SK-N-SH (cell line): ENCODE results near the gene WDFY1. TPM values are rescaled to one million over a fixed set of nuclear protein-coding genes. Genes with fewer than 3 reads are reported as not detected.

Source experiments
- CTCF ChIA-PET: fragments of 300-600, 350-600 bp; formaldehyde crosslinking; extraction: SDS; loops from one replicate; lab custom pipeline; 2021; lab: Yijun Ruan, JAX
- POLR2A ChIA-PET: fragments of 350-600 bp; sonication (Branson Sonifier 250); formaldehyde crosslinking; extraction: SDS; loops from one replicate; lab custom pipeline; 2020; ENCODE audit warnings: antibody characterized with exemption, inconsistent platforms; lab: Yijun Ruan, JAX
- DNase-seq: peaks from one replicate; pipeline ENCODE4 v3.0.0; 2012
- H2AFZ ChIP-seq: fragments of 200-600 bp; sonication (generic); 2 replicates; pipeline ENCODE4 v1.8.1; 2016; ENCODE audit warnings: antibody characterized with exemption, mild to moderate bottlenecking, low read depth
- H3F3A ChIP-seq: fragments of 200-600 bp; sonication (generic); replicated peaks from 2 replicates; pipeline ENCODE3; 2016; ENCODE audit warnings: antibody characterized with exemption, mild to moderate bottlenecking; ENCODE audit not compliant: insufficient read depth
- H3K27ac ChIP-seq, 2 experiments: fragments of 200-500 bp in 1 of 2; fragments of 200-600 bp in 1 of 2; sonication (Bioruptor generic) in 1 of 2; sonication (generic), shearing (Covaris generic) in 1 of 2; 2 replicates each; pipeline versions ENCODE4 v1.5.1 to v1.6.1; 2014 to 2016; ENCODE audit warnings: low read depth in 2 of 2, inconsistent platforms in 1 of 2, low read length in 1 of 2, mild to moderate bottlenecking in 1 of 2, mixed read lengths in 1 of 2
- H3K27me3 ChIP-seq: fragments of 200-600 bp; sonication (generic), shearing (Covaris generic); 2 replicates; pipeline ENCODE4 v1.6.1; 2016; ENCODE audit warnings: mixed run types; ENCODE audit not compliant: insufficient read depth
- H3K36me3 ChIP-seq, 2 experiments: fragments of 200-500 bp in 1 of 2; fragments of 200-600 bp in 1 of 2; sonication (Bioruptor generic) in 1 of 2; sonication (generic) in 1 of 2; replicated peaks in 1 of 2; 2 replicates each; pipeline versions ENCODE3 to v1.5.1; 2014 to 2016; ENCODE audit warnings: low read length in 1 of 2, mild to moderate bottlenecking in 1 of 2; ENCODE audit not compliant: insufficient read depth in 2 of 2, control insufficient read depth in 1 of 2
- H3K4me1 ChIP-seq, 2 experiments: fragments of 200-500 bp in 1 of 2; fragments of 200-600 bp in 1 of 2; sonication (Bioruptor generic) in 1 of 2; sonication (generic), shearing (Covaris generic) in 1 of 2; 2 replicates each; pipeline versions ENCODE4 v1.5.1 to v1.6.1; 2014 to 2016; ENCODE audit warnings: low read depth in 1 of 2, low read length in 1 of 2, mixed run types in 1 of 2; ENCODE audit not compliant: insufficient read depth in 2 of 2, control insufficient read depth in 1 of 2
- H3K4me2 ChIP-seq: fragments of 200-600 bp; sonication (generic), shearing (Covaris generic); 2 replicates; pipeline ENCODE4 v1.6.1; 2017; ENCODE audit warnings: mixed run types
- H3K4me3 ChIP-seq, 2 experiments: fragments of 200-500 bp in 1 of 2; fragments of 200-600 bp in 1 of 2; sonication (Bioruptor generic) in 1 of 2; sonication (generic), shearing (Covaris generic) in 1 of 2; 2 replicates each; pipeline versions ENCODE4 v1.5.1 to v1.8.1; 2014 to 2016; ENCODE audit warnings: low read depth in 2 of 2, inconsistent platforms in 1 of 2, low read length in 1 of 2, mild to moderate bottlenecking in 1 of 2, mixed read lengths in 1 of 2, moderate library complexity in 1 of 2
- H3K79me2 ChIP-seq: fragments of 200-600 bp; sonication (generic); 2 replicates; pipeline ENCODE4 v1.8.1; 2017; ENCODE audit warnings: mild to moderate bottlenecking; ENCODE audit not compliant: insufficient read depth
- H3K9ac ChIP-seq: fragments of 200-600 bp; sonication (generic); 2 replicates; pipeline ENCODE4 v1.6.1; 2017; ENCODE audit warnings: mixed run types
- H3K9me2 ChIP-seq: fragments of 200-600 bp; sonication (generic); 2 replicates; pipeline ENCODE4 v1.6.1; 2017; ENCODE audit warnings: mixed run types
- H3K9me3 ChIP-seq: fragments of 200-600 bp; sonication (generic); 2 replicates; pipeline ENCODE4 v1.6.1; 2017; ENCODE audit warnings: mixed run types, mild to moderate bottlenecking, moderate library complexity
- H4K20me1 ChIP-seq: fragments of 200-600 bp; sonication (generic); 2 replicates; pipeline ENCODE4 v1.6.1; 2017; ENCODE audit warnings: mild to moderate bottlenecking, mixed run types; ENCODE audit not compliant: insufficient read depth
- FOSL2 ChIP-seq: IDR thresholded peaks from 2 replicates; pipeline ENCODE4 v1.4.0; 2012; ENCODE audit warnings: low read depth, mild to moderate bottlenecking, moderate library complexity, borderline replicate concordance
- FOXM1 ChIP-seq: IDR thresholded peaks from 2 replicates; pipeline ENCODE4 v1.4.0; 2012; ENCODE audit warnings: low read depth, mild to moderate bottlenecking
- GATA2 ChIP-seq: sonication (generic); formaldehyde crosslinking; IDR thresholded peaks from 2 replicates; pipeline ENCODE4 v1.5.0; 2020; ENCODE audit warnings: mild to moderate bottlenecking, missing genetic modification reagents
- JUND ChIP-seq: IDR thresholded peaks from 2 replicates; pipeline ENCODE4 v1.4.0; 2012
- RCOR1 ChIP-seq: fragments of 150-350 bp; IDR thresholded peaks from 2 replicates; pipeline ENCODE4 v1.6.1; 2017; ENCODE audit warnings: antibody characterized with exemption, low read length
- RFX5 ChIP-seq: IDR thresholded peaks from 2 replicates; pipeline ENCODE4 v1.6.1; 2012; ENCODE audit warnings: mild to moderate bottlenecking, improper control_type of control experiment, low read length
- SIN3A ChIP-seq: IDR thresholded peaks from 2 replicates; pipeline ENCODE4 v1.6.1; 2012; ENCODE audit warnings: low read depth, mild to moderate bottlenecking, low read length, moderate library complexity, borderline replicate concordance
- TAF1 ChIP-seq: IDR thresholded peaks from 2 replicates; pipeline ENCODE4 v1.6.1; 2012; ENCODE audit warnings: low read depth, mild to moderate bottlenecking, low read length, moderate library complexity, borderline replicate concordance
- TCF12 ChIP-seq: IDR thresholded peaks from 2 replicates; pipeline ENCODE4 v1.4.0; 2012
- WGBS: methylation state at CpG from one replicate; pipeline ENCODE4 v1.1.6; 2017; ENCODE audit warnings: low lambda C conversion rate; 5-methylcytosine and 5-hydroxymethylcytosine counted together
- polyA plus RNA-seq, 3 experiments: library from polyadenylated mRNA; depleted of rRNA; stranded (reverse); fragments of >200 nt; gene quantifications; 2 replicates each; pipeline ENCODE4 v1.2.3, GENCODE V29; 2012
- TF ChIP-seq, protein P1 (sequence below): fragments of 200-600 bp; sonication (generic); IDR thresholded peaks from 2 replicates; pipeline ENCODE4 v1.6.1; 2017; ENCODE audit warnings: antibody characterized with exemption, mild to moderate bottlenecking, moderate library complexity
- TF ChIP-seq, protein P2 (sequence below): IDR thresholded peaks from 2 replicates; pipeline ENCODE4 v1.4.0; 2012; ENCODE audit warnings: low read depth, borderline replicate concordance

The WDFY1 gene
- polyA plus RNA-seq, 1 of the 3 experiments (the other 2 are of a cell fraction), result 21.7 TPM

DNA sequence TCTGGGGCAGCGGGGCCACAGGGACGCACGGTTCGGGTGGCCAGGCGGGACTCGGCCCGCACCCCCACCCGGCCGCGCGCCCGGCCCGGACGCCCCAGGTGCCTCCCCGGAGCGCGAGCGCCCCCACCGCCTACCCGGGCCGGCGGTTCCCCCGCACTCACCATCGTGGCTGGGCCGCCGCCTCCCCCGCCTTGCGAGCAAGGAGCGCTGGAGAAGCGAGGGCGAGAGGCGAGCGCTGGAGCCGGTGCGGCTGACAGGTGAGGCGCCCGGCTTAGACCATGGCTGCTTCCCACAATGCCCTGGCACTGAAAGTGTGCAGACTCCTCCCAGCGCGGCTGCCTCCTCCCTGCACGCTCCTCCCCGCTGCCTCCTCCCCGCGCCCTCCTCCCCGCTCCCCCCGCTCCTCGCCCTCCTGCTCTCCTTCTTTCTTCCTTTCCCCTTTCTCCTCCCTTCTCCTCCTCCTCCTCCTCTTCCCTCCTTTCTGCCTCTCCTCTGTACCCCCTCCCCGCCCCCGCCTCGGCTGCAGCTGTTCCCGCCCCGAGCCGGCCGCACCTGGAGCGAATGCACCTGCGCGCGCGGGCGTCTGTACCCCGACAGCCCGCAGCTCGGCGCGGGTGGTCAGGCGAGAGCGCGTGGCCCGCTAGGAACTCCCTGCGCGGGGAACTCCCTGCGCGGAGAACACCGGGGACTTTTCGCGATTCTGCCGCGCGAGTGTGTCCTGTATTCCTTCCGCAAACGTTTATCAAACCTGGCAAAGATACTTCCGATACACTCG lies 107.7 kb downstream of the WDFY1 start, which contains the start of gene AP1S3:
AP1S3 (minus strand) TSS at position 296 of the 775 bp plus-strand sequence; CDS start at position 164, 132 bp downstream.
- TF ChIP-seq RCOR1 (no peak), SIN3A (peak; percentile 12; the same call in 1 of the 2 replicates)
- TF ChIP-seq, protein P1, sequence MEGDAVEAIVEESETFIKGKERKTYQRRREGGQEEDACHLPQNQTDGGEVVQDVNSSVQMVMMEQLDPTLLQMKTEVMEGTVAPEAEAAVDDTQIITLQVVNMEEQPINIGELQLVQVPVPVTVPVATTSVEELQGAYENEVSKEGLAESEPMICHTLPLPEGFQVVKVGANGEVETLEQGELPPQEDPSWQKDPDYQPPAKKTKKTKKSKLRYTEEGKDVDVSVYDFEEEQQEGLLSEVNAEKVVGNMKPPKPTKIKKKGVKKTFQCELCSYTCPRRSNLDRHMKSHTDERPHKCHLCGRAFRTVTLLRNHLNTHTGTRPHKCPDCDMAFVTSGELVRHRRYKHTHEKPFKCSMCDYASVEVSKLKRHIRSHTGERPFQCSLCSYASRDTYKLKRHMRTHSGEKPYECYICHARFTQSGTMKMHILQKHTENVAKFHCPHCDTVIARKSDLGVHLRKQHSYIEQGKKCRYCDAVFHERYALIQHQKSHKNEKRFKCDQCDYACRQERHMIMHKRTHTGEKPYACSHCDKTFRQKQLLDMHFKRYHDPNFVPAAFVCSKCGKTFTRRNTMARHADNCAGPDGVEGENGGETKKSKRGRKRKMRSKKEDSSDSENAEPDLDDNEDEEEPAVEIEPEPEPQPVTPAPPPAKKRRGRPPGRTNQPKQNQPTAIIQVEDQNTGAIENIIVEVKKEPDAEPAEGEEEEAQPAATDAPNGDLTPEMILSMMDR, result peak; percentile 24; the same call in 1 of the 2 replicates
- H3F3A ChIP-seq, result peaks cover 3% of the 10 kb centered on the region
- no peak within 1 kb of the TSS for H3K27ac ChIP-seq
- H3K4me1 ChIP-seq, result peaks cover 0 to 3% of the 10 kb centered on the region in 2 experiments; a peak in 2 of 4 replicates
- WGBS, result 3% methylated on average over 63 of the region's 82 CpGs
- peak; percentile 90 for DNase-seq
- POLR2A ChIA-PET, result no interaction called here
- H3K27me3 ChIP-seq, result no peaks in the 10 kb centered on the region
- H3K79me2 ChIP-seq, result peaks cover 15% of the 10 kb centered on the region; the same call in 1 of the 2 replicates
- peak within 1 kb of the TSS; percentile 98 for H3K4me2 ChIP-seq
- H3K9me2 ChIP-seq, result no peaks in the 10 kb centered on the region
- H4K20me1 ChIP-seq, result no peaks in the 10 kb centered on the region
- CTCF ChIA-PET, result interaction anchor here (0.9 to 1.0 kb wide), 2 partner anchors 26 to 535 kb away, joined by 3 to 5 read pairs; no protein-coding TSS in a partner anchor
- H3K9ac ChIP-seq, result peak within 1 kb of the TSS; percentile 70
- peaks cover 0 to 3% of the 10 kb centered on the region in 2 experiments for H3K36me3 ChIP-seq
- peak within 1 kb of the TSS; percentile 97 for H2AFZ ChIP-seq
- no peaks in the 10 kb centered on the region for H3K9me3 ChIP-seq
- H3K4me3 ChIP-seq, result peak within 1 kb of the TSS; percentile 70 to 89

DNA sequence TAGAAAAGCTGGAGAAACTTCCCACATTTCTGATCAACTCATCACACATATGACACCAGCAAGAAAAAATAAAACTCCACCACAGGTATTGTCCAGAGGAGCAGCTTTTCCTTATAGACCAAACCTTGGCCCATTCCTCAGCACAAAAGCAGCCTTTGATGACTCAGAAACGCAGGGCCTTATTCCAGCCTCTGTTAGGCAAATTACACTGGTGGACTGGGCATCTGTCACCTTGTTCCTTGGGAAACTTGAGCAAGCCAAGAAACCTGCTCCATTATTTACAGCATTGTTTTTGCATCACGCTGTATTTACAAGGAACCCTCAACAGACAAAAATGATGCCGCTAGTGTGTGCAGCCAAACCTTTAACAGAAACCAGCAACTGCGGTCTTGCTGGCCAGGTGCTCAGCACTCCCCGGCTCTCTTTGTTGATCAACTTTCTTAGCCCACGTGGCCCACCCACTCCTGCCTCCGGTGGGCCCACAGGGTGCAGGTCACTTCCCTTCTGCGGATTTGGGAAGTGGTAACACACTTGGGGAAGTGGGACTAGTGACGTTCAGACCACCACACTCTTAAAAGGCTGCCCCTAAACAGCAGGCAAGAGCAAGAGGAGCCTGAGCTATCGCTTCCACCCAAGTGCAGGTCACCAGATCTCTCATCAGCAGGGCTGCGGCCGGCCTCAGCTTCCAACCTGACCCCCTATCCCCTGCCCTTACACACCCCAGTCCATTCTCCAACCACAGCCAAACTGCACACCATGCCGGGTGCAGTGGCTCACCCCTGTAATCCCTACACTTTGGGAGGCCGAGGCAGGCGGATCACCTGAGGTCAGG lies 109.2 kb downstream of the WDFY1 start:
- Histone ChIP-seq H3F3A (peaks cover 3% of the 10 kb centered on the region), H3K36me3 (peaks cover 0 to 3% of the 10 kb centered on the region in 2 experiments), H3K4me3 (peak overlapping the region in 1 of 2 experiments; percentile 89; a peak in 1 of 4 replicates), H3K9me2 (no peaks in the 10 kb centered on the region)
- TF ChIP-seq TCF12 (no peak), SIN3A (no peak), FOSL2 (peak; percentile 18; the same call in 1 of the 2 replicates), TAF1 (no peak), JUND (no peak), RFX5 (no peak), GATA2 (CRISPR knock-in tag) (no peak), FOXM1 (no peak)
- TF ChIP-seq, protein P2, sequence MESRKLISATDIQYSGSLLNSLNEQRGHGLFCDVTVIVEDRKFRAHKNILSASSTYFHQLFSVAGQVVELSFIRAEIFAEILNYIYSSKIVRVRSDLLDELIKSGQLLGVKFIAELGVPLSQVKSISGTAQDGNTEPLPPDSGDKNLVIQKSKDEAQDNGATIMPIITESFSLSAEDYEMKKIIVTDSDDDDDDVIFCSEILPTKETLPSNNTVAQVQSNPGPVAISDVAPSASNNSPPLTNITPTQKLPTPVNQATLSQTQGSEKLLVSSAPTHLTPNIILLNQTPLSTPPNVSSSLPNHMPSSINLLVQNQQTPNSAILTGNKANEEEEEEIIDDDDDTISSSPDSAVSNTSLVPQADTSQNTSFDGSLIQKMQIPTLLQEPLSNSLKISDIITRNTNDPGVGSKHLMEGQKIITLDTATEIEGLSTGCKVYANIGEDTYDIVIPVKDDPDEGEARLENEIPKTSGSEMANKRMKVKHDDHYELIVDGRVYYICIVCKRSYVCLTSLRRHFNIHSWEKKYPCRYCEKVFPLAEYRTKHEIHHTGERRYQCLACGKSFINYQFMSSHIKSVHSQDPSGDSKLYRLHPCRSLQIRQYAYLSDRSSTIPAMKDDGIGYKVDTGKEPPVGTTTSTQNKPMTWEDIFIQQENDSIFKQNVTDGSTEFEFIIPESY, result no peak
- TF ChIP-seq, all 33 proteins: peak for 1
- Histone ChIP-seq H4K20me1 (no peaks in the 10 kb centered on the region), H3K9me3 (no peaks in the 10 kb centered on the region), H3K9ac (no peak overlapping the region), H3K27ac (no peak overlapping the region), H3K4me2 (peak overlapping the region; percentile 98), H3K27me3 (no peaks in the 10 kb centered on the region), H2AFZ (no peak overlapping the region), H3K4me1 (peaks cover 0 to 3% of the 10 kb centered on the region in 2 experiments; a peak in 2 of 4 replicates), H3K79me2 (peaks cover 15% of the 10 kb centered on the region; the same call in 1 of the 2 replicates)
- CTCF ChIA-PET, result interaction anchor here (1.0 kb wide), 1 partner anchor 14 kb away, joined by 3 read pairs; no protein-coding TSS in a partner anchor
- DNase-seq, result no peak
- POLR2A ChIA-PET, result no interaction called here
- 90% methylated on average over 14 of the region's 15 CpGs for WGBS
